Loucy (cell line): ENCODE measurements around the gene FOXK1.

ENCODE experiments used
- H2AFZ ChIP-seq: fragments of 200-600 bp; sonication (generic); 2 replicates; pipeline ENCODE4 v1.6.0; 2016; ENCODE audit warnings: antibody characterized with exemption, mild to moderate bottlenecking, low read length, moderate library complexity
- H3F3A ChIP-seq: fragments of 200-600 bp; 2 replicates; pipeline ENCODE4 v1.6.0; 2016; ENCODE audit warnings: antibody characterized with exemption, low read depth, mild to moderate bottlenecking
- H3K27me3 ChIP-seq: fragments of 200-600 bp; sonication (generic); 2 replicates; pipeline ENCODE4 v1.6.1; 2014; ENCODE audit warnings: low read length, mild to moderate bottlenecking; ENCODE audit not compliant: insufficient read depth, poor library complexity, severe bottlenecking
- H3K36me3 ChIP-seq: fragments of 200-600 bp; sonication (generic); 2 replicates; pipeline ENCODE4 v1.6.1; 2016; ENCODE audit warnings: low read length; ENCODE audit not compliant: insufficient read depth
- H3K4me1 ChIP-seq: fragments of 200-600 bp; sonication (generic); 2 replicates; pipeline ENCODE4 v1.5.1; 2014; ENCODE audit warnings: low read length, mild to moderate bottlenecking; ENCODE audit not compliant: insufficient read depth, poor library complexity, severe bottlenecking
- H3K4me2 ChIP-seq: fragments of 200-600 bp; sonication (generic); 2 replicates; pipeline ENCODE4 v1.6.0; 2014; ENCODE audit warnings: antibody characterized with exemption, low read length, low read depth, mild to moderate bottlenecking; ENCODE audit not compliant: poor library complexity, severe bottlenecking
- H3K4me3 ChIP-seq: fragments of 200-600 bp; sonication (generic); 2 replicates; pipeline ENCODE4 v1.5.1; 2014; ENCODE audit warnings: low read length, mild to moderate bottlenecking, mixed read lengths; ENCODE audit not compliant: poor library complexity, severe bottlenecking
- H3K79me2 ChIP-seq: fragments of 200-600 bp; sonication (generic); 2 replicates; pipeline ENCODE4 v1.6.1; 2014; ENCODE audit warnings: low read length; ENCODE audit not compliant: insufficient read depth
- H3K9ac ChIP-seq: fragments of 200-600 bp; sonication (generic); 2 replicates; pipeline ENCODE4 v1.6.0; 2014; ENCODE audit warnings: mild to moderate bottlenecking, low read depth, low read length, moderate library complexity; ENCODE audit not compliant: poor library complexity, severe bottlenecking
- H3K9me2 ChIP-seq: fragments of 200-600 bp; sonication (generic); replicated peaks from 2 replicates; pipeline ENCODE4 v1.6.1; 2016; ENCODE audit warnings: low read depth, low read length, mixed read lengths
- H3K9me3 ChIP-seq: fragments of 200-600 bp; sonication (generic); 2 replicates; pipeline ENCODE4 v1.6.1; 2014; ENCODE audit warnings: mild to moderate bottlenecking, antibody characterized with exemption, low read length, low read depth; ENCODE audit not compliant: insufficient read depth
- H4K20me1 ChIP-seq: fragments of 200-600 bp; sonication (generic); 2 replicates; pipeline ENCODE4 v1.6.0; 2014; ENCODE audit warnings: antibody characterized with exemption, low read length, mild to moderate bottlenecking; ENCODE audit not compliant: insufficient read depth, poor library complexity, severe bottlenecking
- EZH2phosphoT487 ChIP-seq: fragments of 200-600 bp; IDR thresholded peaks from 2 replicates; pipeline ENCODE4 v1.6.1; 2018; ENCODE audit warnings: antibody characterized with exemption, mild to moderate bottlenecking, moderate library complexity, borderline replicate concordance
- TF ChIP-seq, protein P1 (sequence below): fragments of 200-600 bp; sonication (generic); conservative IDR thresholded peaks from 2 replicates; pipeline ENCODE4 v1.5.1; 2014; ENCODE audit warnings: mild to moderate bottlenecking, antibody characterized with exemption, low read length

Gene FOXK1

DNA sequence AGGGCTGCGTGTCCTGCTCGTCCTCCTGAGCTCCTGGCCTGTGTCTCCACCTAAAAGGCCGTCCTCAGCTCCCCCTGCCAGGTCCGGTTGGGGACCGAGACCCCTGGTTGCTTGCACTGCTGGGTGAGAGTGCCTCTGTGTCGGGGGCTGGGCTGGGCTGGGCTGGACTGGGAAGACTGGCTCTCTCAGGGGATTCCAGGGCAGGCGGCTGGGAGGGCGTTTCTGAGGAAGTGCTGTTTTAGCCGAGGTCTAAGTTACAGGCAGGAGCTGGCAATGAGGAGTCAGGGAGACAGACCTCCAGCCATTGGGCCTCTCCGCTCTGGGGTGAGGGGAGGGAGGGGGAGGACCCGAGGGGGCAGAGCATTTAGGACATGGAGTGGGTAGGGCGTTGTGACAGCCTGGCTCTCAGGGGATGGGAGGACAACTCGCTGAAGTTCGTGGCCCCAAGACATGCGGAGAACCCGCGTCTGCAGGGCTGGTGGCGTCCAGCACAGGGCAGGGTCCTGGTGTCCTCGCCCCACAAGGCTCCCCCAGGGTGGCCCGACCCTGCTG is 20.9 kb downstream of the FOXK1 start:
- no peaks in the 10 kb centered on the region for H3K4me1 ChIP-seq
- peaks cover 25% of the 10 kb centered on the region for H4K20me1 ChIP-seq
- no peaks in the 10 kb centered on the region for H3K9me2 ChIP-seq
- H3K79me2 ChIP-seq, result peaks cover 78% of the 10 kb centered on the region
- TF ChIP-seq, protein P1, sequence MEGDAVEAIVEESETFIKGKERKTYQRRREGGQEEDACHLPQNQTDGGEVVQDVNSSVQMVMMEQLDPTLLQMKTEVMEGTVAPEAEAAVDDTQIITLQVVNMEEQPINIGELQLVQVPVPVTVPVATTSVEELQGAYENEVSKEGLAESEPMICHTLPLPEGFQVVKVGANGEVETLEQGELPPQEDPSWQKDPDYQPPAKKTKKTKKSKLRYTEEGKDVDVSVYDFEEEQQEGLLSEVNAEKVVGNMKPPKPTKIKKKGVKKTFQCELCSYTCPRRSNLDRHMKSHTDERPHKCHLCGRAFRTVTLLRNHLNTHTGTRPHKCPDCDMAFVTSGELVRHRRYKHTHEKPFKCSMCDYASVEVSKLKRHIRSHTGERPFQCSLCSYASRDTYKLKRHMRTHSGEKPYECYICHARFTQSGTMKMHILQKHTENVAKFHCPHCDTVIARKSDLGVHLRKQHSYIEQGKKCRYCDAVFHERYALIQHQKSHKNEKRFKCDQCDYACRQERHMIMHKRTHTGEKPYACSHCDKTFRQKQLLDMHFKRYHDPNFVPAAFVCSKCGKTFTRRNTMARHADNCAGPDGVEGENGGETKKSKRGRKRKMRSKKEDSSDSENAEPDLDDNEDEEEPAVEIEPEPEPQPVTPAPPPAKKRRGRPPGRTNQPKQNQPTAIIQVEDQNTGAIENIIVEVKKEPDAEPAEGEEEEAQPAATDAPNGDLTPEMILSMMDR, result no peak
- no peak for TF ChIP-seq EZH2phosphoT487
- H2AFZ ChIP-seq, result no peak overlapping the region
- no peaks in the 10 kb centered on the region for H3K27me3 ChIP-seq
- no peaks in the 10 kb centered on the region for H3F3A ChIP-seq
- H3K4me3 ChIP-seq, result no peak overlapping the region
- H3K9ac ChIP-seq, result no peak overlapping the region
- no peaks in the 10 kb centered on the region for H3K36me3 ChIP-seq
- no peaks in the 10 kb centered on the region for H3K9me3 ChIP-seq
- no peak overlapping the region for H3K4me2 ChIP-seq

DNA sequence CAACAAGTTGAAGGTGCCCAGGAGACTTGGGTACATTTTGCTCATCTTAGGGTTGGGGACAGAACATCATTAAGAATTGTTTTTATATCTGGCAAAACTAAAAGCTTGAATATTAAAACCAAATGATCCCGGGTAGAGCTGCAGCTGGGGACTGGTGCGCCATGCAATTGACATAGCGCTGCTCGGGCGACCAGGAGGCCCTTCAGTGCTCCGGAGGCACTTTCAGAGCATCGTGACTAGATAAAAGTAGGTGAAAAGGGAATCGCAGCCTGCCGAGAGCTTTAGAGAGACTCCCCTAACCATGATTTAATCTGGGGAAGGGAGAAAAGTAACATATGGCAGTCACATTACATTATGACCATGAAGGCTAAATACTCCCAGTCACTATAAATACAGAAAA is 21.4 kb downstream of the FOXK1 start:
- Histone ChIP-seq H3F3A (no peaks in the 10 kb centered on the region), H3K36me3 (no peaks in the 10 kb centered on the region), H3K4me2 (no peak overlapping the region), H3K4me1 (no peaks in the 10 kb centered on the region), H3K9me3 (no peaks in the 10 kb centered on the region), H3K9me2 (no peaks in the 10 kb centered on the region), H3K27me3 (no peaks in the 10 kb centered on the region), H3K79me2 (peaks cover 79% of the 10 kb centered on the region), H2AFZ (no peak overlapping the region), H4K20me1 (peaks cover 25% of the 10 kb centered on the region), H3K4me3 (no peak overlapping the region), H3K9ac (no peak overlapping the region)
- TF ChIP-seq EZH2phosphoT487, result no peak
- TF ChIP-seq, protein P1, result no peak

DNA sequence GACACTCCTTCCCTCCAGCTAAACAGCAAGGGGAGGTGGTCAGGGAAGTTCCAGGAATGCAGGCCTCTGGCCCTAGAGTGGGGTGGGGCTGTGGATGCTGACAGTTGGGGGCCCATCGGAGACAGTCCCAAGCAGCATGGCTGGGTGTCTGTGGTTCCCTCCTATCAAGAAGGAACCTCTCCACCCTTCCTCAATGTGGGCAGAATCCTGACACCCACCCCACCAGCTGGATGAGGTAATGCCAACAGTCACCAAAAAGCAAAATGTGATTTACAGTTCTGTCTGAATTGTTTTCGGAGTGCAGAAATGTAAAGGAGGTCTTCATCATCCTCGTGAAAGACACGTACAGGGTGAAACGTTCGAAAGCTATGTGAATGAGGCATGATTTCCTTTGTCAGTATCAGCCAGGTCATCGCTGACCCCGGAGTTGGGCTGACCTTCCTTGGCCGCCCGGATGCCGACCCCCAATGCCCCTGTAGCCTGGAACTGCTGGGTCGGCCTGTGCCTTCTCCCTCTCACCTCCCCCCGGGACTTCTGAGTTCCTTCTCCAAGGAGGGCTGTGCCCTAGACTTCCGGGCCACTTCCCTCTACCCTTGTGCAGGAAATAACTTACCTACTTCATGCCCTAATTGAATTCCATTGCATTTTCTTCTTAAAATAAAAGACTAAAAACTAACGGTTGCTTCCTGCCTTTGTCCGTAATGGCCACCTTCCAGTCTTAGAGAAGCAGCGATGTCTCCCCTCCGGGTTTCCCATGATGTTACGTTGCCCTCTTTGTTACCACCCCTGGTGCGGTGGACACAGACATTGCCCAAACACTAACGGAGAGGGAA is 24.5 kb downstream of the FOXK1 start:
- Histone ChIP-seq H3K36me3 (no peaks in the 10 kb centered on the region; the same call in 1 of the 2 replicates), H3K4me1 (no peaks in the 10 kb centered on the region), H3K9me2 (no peaks in the 10 kb centered on the region), H4K20me1 (peaks cover 16% of the 10 kb centered on the region), H3K9ac (no peak overlapping the region), H3K9me3 (no peaks in the 10 kb centered on the region), H3K79me2 (peaks cover 72% of the 10 kb centered on the region), H3K4me2 (no peak overlapping the region), H3F3A (no peaks in the 10 kb centered on the region), H2AFZ (no peak overlapping the region), H3K4me3 (no peak overlapping the region), H3K27me3 (no peaks in the 10 kb centered on the region)
- no peak for TF ChIP-seq EZH2phosphoT487
- TF ChIP-seq, protein P1, result no peak
